Subcutaneous abdominal adipose tissue (tissue), 5 donors: ENCODE measurements around the gene SH3PXD2B.

Experiments
- H3K27ac ChIP-seq: one replicate; pipeline ENCODE4 v1.7.0; 2013; ENCODE audit warnings: low read depth, mild to moderate bottlenecking, inconsistent platforms, low read length, moderate library complexity
- H3K27me3 ChIP-seq, 5 donors: one replicate each; pipeline ENCODE4 v1.7.0; 2013; ENCODE audit warnings: low read length in 5 of 5, inconsistent platforms in 1 of 5; ENCODE audit not compliant: control insufficient read depth in 5 of 5, insufficient read depth in 4 of 5
- H3K36me3 ChIP-seq, 5 donors: one replicate each; pipeline ENCODE4 v1.7.0; 2013; ENCODE audit warnings: low read length in 5 of 5; ENCODE audit not compliant: control insufficient read depth in 5 of 5, insufficient read depth in 5 of 5
- H3K4me1 ChIP-seq, 5 donors: one replicate each; pipeline ENCODE4 v1.7.0; 2013; ENCODE audit warnings: low read length in 5 of 5, mild to moderate bottlenecking in 3 of 5, moderate library complexity in 1 of 5; ENCODE audit not compliant: control insufficient read depth in 5 of 5, insufficient read depth in 5 of 5
- H3K4me3 ChIP-seq, 5 donors: one replicate each; pipeline ENCODE4 v1.7.0; 2013; ENCODE audit warnings: low read length in 5 of 5, low read depth in 1 of 5
- H3K9ac ChIP-seq, 5 donors: one replicate each; pipeline ENCODE4 v1.7.0; 2013; ENCODE audit warnings: low read length in 5 of 5, mild to moderate bottlenecking in 4 of 5, moderate library complexity in 3 of 5
- H3K9me3 ChIP-seq, 5 donors: one replicate each; pipeline ENCODE4 v1.7.0; 2013; ENCODE audit warnings: low read length in 5 of 5; ENCODE audit not compliant: control insufficient read depth in 5 of 5
- donor health status: healthy.
- donor health status: healthy.
- donor health status: healthy.
- donor health status: healthy.
- donor health status: healthy.

The SH3PXD2B gene

GRCh38 chr5:172319708-172320441, 134.4 kb downstream of the SH3PXD2B start:
- Histone ChIP-seq H3K4me3 (no peak overlapping the region), H3K36me3 (no peaks in the 10 kb centered on the region), H3K4me1 (peaks cover 0 to 12% (median 7%) of the 10 kb centered on the region in 5 donors), H3K27ac (peak overlapping the region; percentile 48), H3K9ac (peak overlapping the region in 1 of 5 donors; percentile 50), H3K9me3 (no peaks in the 10 kb centered on the region), H3K27me3 (peaks cover 0 to 3% (median 0%) of the 10 kb centered on the region in 5 donors)

GRCh38 chr5:172315587-172316493, 138.5 kb downstream of the SH3PXD2B start:
- H3K27me3 ChIP-seq, result no peaks in the 10 kb centered on the region
- no peak overlapping the region for H3K4me3 ChIP-seq
- H3K36me3 ChIP-seq, result no peaks in the 10 kb centered on the region
- H3K9me3 ChIP-seq, result no peaks in the 10 kb centered on the region
- no peak overlapping the region for H3K9ac ChIP-seq
- H3K27ac ChIP-seq, result no peak overlapping the region
- H3K4me1 ChIP-seq, result peaks cover 0 to 10% (median 6%) of the 10 kb centered on the region in 5 donors

GRCh38 chr5:172313915-172314314, 140.4 kb downstream of the SH3PXD2B start:
- Histone ChIP-seq H3K27me3 (no peaks in the 10 kb centered on the region), H3K9ac (no peak overlapping the region), H3K4me3 (no peak overlapping the region), H3K9me3 (no peaks in the 10 kb centered on the region), H3K36me3 (no peaks in the 10 kb centered on the region), H3K4me1 (no peaks in the 10 kb centered on the region), H3K27ac (no peak overlapping the region)

- no peaks in the 10 kb centered on the region for H3K4me1 ChIP-seq
- no peaks in the 10 kb centered on the region for H3K9me3 ChIP-seq
- no peaks in the 10 kb centered on the region for H3K27me3 ChIP-seq
- H3K27ac ChIP-seq, result no peak overlapping the region
- H3K4me3 ChIP-seq, result no peak overlapping the region
- H3K9ac ChIP-seq, result no peak overlapping the region
- H3K36me3 ChIP-seq, result no peaks in the 10 kb centered on the region
These were observed 142.0 kb downstream of the SH3PXD2B start for GRCh38 chr5:172312286-172312685.

- Histone ChIP-seq H3K27ac (no peak overlapping the region), H3K9me3 (no peaks in the 10 kb centered on the region), H3K36me3 (no peaks in the 10 kb centered on the region), H3K4me3 (no peak overlapping the region), H3K27me3 (no peaks in the 10 kb centered on the region), H3K4me1 (no peaks in the 10 kb centered on the region), H3K9ac (no peak overlapping the region)
These were observed 142.7 kb downstream of the SH3PXD2B start for GRCh38 chr5:172311605-172312004.

- no peak overlapping the region for H3K27ac ChIP-seq
- no peak overlapping the region for H3K4me3 ChIP-seq
- H3K36me3 ChIP-seq, result no peaks in the 10 kb centered on the region
- H3K27me3 ChIP-seq, result no peaks in the 10 kb centered on the region
- H3K9me3 ChIP-seq, result no peaks in the 10 kb centered on the region
- H3K9ac ChIP-seq, result no peak overlapping the region
- H3K4me1 ChIP-seq, result no peaks in the 10 kb centered on the region
These were observed 143.3 kb downstream of the SH3PXD2B start for GRCh38 chr5:172311026-172311425.

- H3K9me3 ChIP-seq, result peaks cover 0 to 9% (median 6%) of the 10 kb centered on the region in 5 donors
- no peak overlapping the region for H3K27ac ChIP-seq
- no peaks in the 10 kb centered on the region for H3K27me3 ChIP-seq
These were observed 148.9 kb downstream of the SH3PXD2B start for GRCh38 chr5:172305380-172305779.

GRCh38 chr5:172303572-172304335, 150.6 kb downstream of the SH3PXD2B start:
- Histone ChIP-seq H3K4me1 (no peaks in the 10 kb centered on the region), H3K4me3 (no peak overlapping the region), H3K9me3 (peaks cover 0 to 9% (median 6%) of the 10 kb centered on the region in 5 donors), H3K27ac (no peak overlapping the region), H3K9ac (no peak overlapping the region), H3K36me3 (no peaks in the 10 kb centered on the region), H3K27me3 (no peaks in the 10 kb centered on the region)

More at GRCh38 chr5:172305380-172305779, 148.9 kb downstream of the SH3PXD2B start:
- Histone ChIP-seq H3K4me1 (no peaks in the 10 kb centered on the region), H3K4me3 (no peak overlapping the region), H3K36me3 (no peaks in the 10 kb centered on the region), H3K9ac (no peak overlapping the region)

- Histone ChIP-seq H3K9ac (no peak overlapping the region), H3K27ac (no peak overlapping the region), H3K36me3 (no peaks in the 10 kb centered on the region), H3K27me3 (no peaks in the 10 kb centered on the region), H3K9me3 (peaks cover 0 to 9% (median 6%) of the 10 kb centered on the region in 5 donors), H3K4me3 (no peak overlapping the region), H3K4me1 (no peaks in the 10 kb centered on the region)
These were observed 151.2 kb downstream of the SH3PXD2B start for GRCh38 chr5:172303162-172303561.
